HCT116 (cell line): Measurements from ENCODE around the gene IRS1. TPM values are rescaled to one million over a fixed set of nuclear protein-coding genes. Genes with fewer than 3 reads are reported as not detected.

ENCODE experiments used
- ATAC-seq: fragments of 200-7000 bp; cut with Tn5 transposase; 2 replicates; pipeline ENCODE4 v1.9.1; 2020; ENCODE audit warnings: mild to moderate bottlenecking, moderate library complexity
- BruUV-seq: library from RNA; stranded (reverse); fragments of 400-500 nt; replicated peaks from 2 replicates; lab custom pipeline; 2021; lab: Mats Ljungman, UMichigan
- CTCF ChIA-PET: fragments of 300-600 bp; sonication (Branson Sonifier 250); formaldehyde crosslinking; loops from one replicate; lab custom pipeline; 2021; ENCODE audit warnings: antibody characterized with exemption; lab: Charles Lee
- POLR2A ChIA-PET: fragments of 300-600, 350-600 bp; sonication (Branson Sonifier 250); formaldehyde crosslinking; loops from one replicate; lab custom pipeline; 2021; ENCODE audit warnings: antibody characterized with exemption; lab: Charles Lee
- RAD21 ChIA-PET, 2 experiments: fragments of 300-600 bp; sonication (Branson Sonifier 250); formaldehyde crosslinking; loops; one replicate each; lab custom pipeline; 2023; ENCODE audit warnings: low total read pairs in 2 of 2; ENCODE audit not compliant: uncharacterized antibody in 2 of 2, unreplicated experiment in 2 of 2, low non-redundant PET in 1 of 2; lab: Charles Lee
- DNase-seq: peaks from one replicate; pipeline ENCODE4 v3.0.0-alpha.2; 2010; ENCODE audit warnings: low read depth, low spot score
- H2AFZ ChIP-seq: fragments of 200-600 bp; shearing (Covaris generic), sonication (generic); 2 replicates; pipeline ENCODE4 v1.6.1; 2017; ENCODE audit warnings: low read depth, mixed run types, mixed read lengths, antibody characterized with exemption, low read length; ENCODE audit not compliant: poor library complexity, severe bottlenecking
- H3K27ac ChIP-seq: 2 replicates; pipeline ENCODE4 v1.5.1; 2012; ENCODE audit warnings: low read depth, low read length
- H3K27me3 ChIP-seq: fragments of 200-600 bp; sonication (generic); 2 replicates; pipeline ENCODE4 v1.6.1; 2016; ENCODE audit warnings: mixed run types, low read length, mixed read lengths; ENCODE audit not compliant: insufficient read depth
- H3K36me3 ChIP-seq, 2 experiments: fragments of 200-500 bp in 1 of 2; fragments of 200-600 bp in 1 of 2; sonication (Bioruptor generic) in 1 of 2; sonication (generic) in 1 of 2; 2 replicates each; pipeline versions ENCODE4 v1.5.1 to v1.6.1; 2014 to 2016; ENCODE audit warnings: low read length in 2 of 2, inconsistent platforms in 1 of 2, mixed read lengths in 1 of 2, mixed run types in 1 of 2; ENCODE audit not compliant: insufficient read depth in 2 of 2, control insufficient read depth in 1 of 2
- H3K4me1 ChIP-seq, 2 experiments: fragments of 200-600 bp in 1 of 2; sonication (generic) in 1 of 2; 2 replicates each; pipeline versions ENCODE4 v1.5.1 to v1.6.1; 2012 to 2017; ENCODE audit warnings: low read length in 2 of 2, inconsistent platforms in 1 of 2, mild to moderate bottlenecking in 1 of 2, mixed read lengths in 1 of 2, mixed run types in 1 of 2, moderate library complexity in 1 of 2; ENCODE audit not compliant: insufficient read depth in 2 of 2, control insufficient read depth in 1 of 2
- H3K4me2 ChIP-seq: fragments of 200-600 bp; sonication (generic); 2 replicates; pipeline ENCODE4 v1.6.1; 2017; ENCODE audit warnings: mixed run types, low read length, mixed read lengths
- H3K4me3 ChIP-seq, 2 experiments: fragments of 200-600 bp in 1 of 2; sonication (generic) in 1 of 2; replicated peaks in 1 of 2; 2 replicates each; pipeline ENCODE4 v1.5.1; 2011 to 2016; ENCODE audit warnings: low read length in 2 of 2, control low read depth in 1 of 2, low read depth in 1 of 2, mild to moderate bottlenecking in 1 of 2, mixed read lengths in 1 of 2, mixed run types in 1 of 2
- H3K79me2 ChIP-seq: fragments of 200-600 bp; sonication (generic); 2 replicates; pipeline ENCODE4 v1.6.1; 2017; ENCODE audit warnings: mild to moderate bottlenecking, mixed run types, low read length, moderate library complexity, mixed read lengths; ENCODE audit not compliant: insufficient read depth
- H3K9ac ChIP-seq: fragments of 200-600 bp; sonication (generic); 2 replicates; pipeline ENCODE4 v1.6.1; 2016; ENCODE audit warnings: low read length, mixed read lengths
- H3K9me2 ChIP-seq: fragments of 200-600 bp; sonication (generic), shearing (Covaris generic); 2 replicates; pipeline ENCODE4 v1.6.1; 2017; ENCODE audit warnings: mixed run types, mild to moderate bottlenecking, moderate library complexity; ENCODE audit not compliant: insufficient read depth
- H3K9me3 ChIP-seq, 2 experiments: fragments of 200-500 bp in 1 of 2; fragments of 200-600 bp in 1 of 2; sonication (Bioruptor generic) in 1 of 2; sonication (generic) in 1 of 2; 2 replicates each; pipeline ENCODE4 v1.6.1; 2014 to 2017; ENCODE audit warnings: low read length in 2 of 2, mixed read lengths in 2 of 2, inconsistent platforms in 1 of 2, low read depth in 1 of 2, mild to moderate bottlenecking in 1 of 2, mixed run types in 1 of 2, moderate library complexity in 1 of 2; ENCODE audit not compliant: control insufficient read depth in 1 of 2, insufficient read depth in 1 of 2
- H4K20me1 ChIP-seq: fragments of 200-600 bp; sonication (generic), shearing (Covaris generic); 2 replicates; pipeline ENCODE4 v1.6.1; 2017; ENCODE audit warnings: mixed run types, mild to moderate bottlenecking, moderate library complexity; ENCODE audit not compliant: insufficient read depth
- CBX3 ChIP-seq: IDR thresholded peaks from 2 replicates; pipeline ENCODE4 v1.6.1; 2012; ENCODE audit warnings: low read depth
- ELF1 ChIP-seq: IDR thresholded peaks from 2 replicates; pipeline ENCODE4 v1.6.1; 2012; ENCODE audit warnings: low read depth, borderline replicate concordance
- EZH2 ChIP-seq: fragments of 200-600 bp; sonication (generic); IDR thresholded peaks from 2 replicates; pipeline ENCODE4 v1.6.1; 2017; ENCODE audit warnings: antibody characterized with exemption, mixed run types
- EZH2phosphoT487 ChIP-seq: fragments of 200-600 bp; IDR thresholded peaks from 2 replicates; pipeline ENCODE4 v1.6.1; 2018; ENCODE audit warnings: antibody characterized with exemption, borderline replicate concordance
- FOSL1 ChIP-seq: IDR thresholded peaks from 2 replicates; pipeline ENCODE4 v1.6.1; 2012; ENCODE audit warnings: low read depth
- JUND ChIP-seq: IDR thresholded peaks from 2 replicates; pipeline ENCODE4 v1.6.1; 2012
- POLR2AphosphoS5 ChIP-seq: IDR thresholded peaks from 2 replicates; pipeline ENCODE4 v1.6.1; 2011; ENCODE audit warnings: mild to moderate bottlenecking, low read depth, low read length, moderate library complexity
- SIN3A ChIP-seq: IDR thresholded peaks from 2 replicates; pipeline ENCODE4 v1.6.1; 2012; ENCODE audit warnings: low read depth
- TCF7L2 ChIP-seq: IDR thresholded peaks from 2 replicates; pipeline ENCODE4 v1.7.0; 2011; ENCODE audit warnings: borderline replicate concordance, inconsistent platforms; ENCODE audit not compliant: insufficient read depth, insufficient read length; ENCODE audit errors: extremely low read depth
- YY1 ChIP-seq: IDR thresholded peaks from 2 replicates; pipeline ENCODE4 v1.6.1; 2011; ENCODE audit warnings: low read length, low read depth, moderate library complexity, mild to moderate bottlenecking; ENCODE audit not compliant: insufficient replicate concordance; ENCODE audit errors: extremely low read depth
- intact Hi-C: fragments of 100-400 bp; cut with micrococcal nuclease; formaldehyde crosslinking; loops from 2 replicates; pipeline ENCODE4 v1.10.0; 2022
- total RNA-seq: library from RNA; stranded (reverse); gene quantifications from one replicate; pipeline ENCODE4 v1.2.1, GENCODE V29; 2021; ENCODE audit not compliant: unreplicated experiment
- TF ChIP-seq, protein P1 (sequence below), 3 experiments: fragments of 200-600 bp in 1 of 3; sonication (generic) in 1 of 3; IDR thresholded peaks in 2 of 3; conservative IDR thresholded peaks in 1 of 3; 2 replicates each; pipeline ENCODE4 v1.5.1; 2012 to 2017; ENCODE audit warnings: low read depth in 2 of 3, low read length in 2 of 3, antibody characterized with exemption in 1 of 3, borderline replicate concordance in 1 of 3, control low read depth in 1 of 3, mild to moderate bottlenecking in 1 of 3, mixed read lengths in 1 of 3, mixed run types in 1 of 3, moderate library complexity in 1 of 3; ENCODE audit not compliant: insufficient read depth in 1 of 3
- TF ChIP-seq, protein P2 (sequence below): IDR thresholded peaks from 2 replicates; pipeline ENCODE4 v1.6.1; 2012
- TF ChIP-seq, protein P3 (sequence below): IDR thresholded peaks from 2 replicates; pipeline ENCODE4 v1.6.1; 2012

IRS1 gene
- total RNA-seq, 1 experiment from 2014 or later = 88.8 TPM

DNA sequence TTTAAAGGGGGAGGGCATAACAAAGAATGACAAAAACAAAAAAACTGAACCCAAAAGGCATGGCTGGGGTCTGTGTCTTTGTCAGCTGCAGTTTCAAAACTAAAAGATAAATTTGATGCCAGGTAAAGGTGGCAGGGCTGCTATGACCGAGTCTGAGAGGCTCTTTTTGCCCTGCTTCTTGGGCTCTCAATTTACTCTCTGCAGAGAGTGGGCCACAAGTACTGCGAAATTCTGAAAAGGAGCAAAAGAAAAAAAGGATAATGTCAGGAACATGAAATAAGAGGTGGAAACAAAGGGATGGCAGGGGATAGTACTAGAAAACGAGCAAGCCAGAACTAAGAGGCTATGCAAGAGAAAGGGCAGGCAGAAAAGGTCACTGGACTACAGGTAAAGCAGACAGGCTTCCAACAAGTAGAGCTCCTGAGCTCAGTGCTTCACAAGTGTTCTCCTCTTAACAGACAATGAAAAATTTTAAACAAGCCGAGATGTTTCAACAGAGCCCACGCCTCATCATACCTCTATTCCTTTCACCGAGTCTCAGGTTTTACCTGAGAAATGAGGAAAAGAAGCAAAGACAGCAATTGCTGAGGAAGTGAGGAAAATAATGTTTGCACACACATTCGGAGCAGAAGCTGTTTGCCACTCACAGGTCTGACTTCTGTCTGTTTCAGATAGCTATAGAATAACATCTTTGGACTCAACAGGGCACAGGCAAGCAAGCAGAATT lies 7.3 kb downstream of the IRS1 start:
- no peak for ATAC-seq
- BruUV-seq = no TSS peak
- Histone ChIP-seq H3K27me3 (no peaks in the 10 kb centered on the region), H3K4me1 (peaks cover 8 to 35% of the 10 kb centered on the region in 2 experiments; a peak in 3 of 4 replicates), H3K27ac (peak overlapping the region; percentile 37), H3K9ac (no peak overlapping the region), H3K9me2 (no peaks in the 10 kb centered on the region), H3K9me3 (peaks cover 0 to 9% of the 10 kb centered on the region in 2 experiments; a peak in 1 of 4 replicates), H3K79me2 (peaks cover 98% of the 10 kb centered on the region), H3K36me3 (peaks cover 14 to 72% of the 10 kb centered on the region in 2 experiments), H3K4me3 (no peak overlapping the region), H3K4me2 (no peak overlapping the region), H4K20me1 (no peaks in the 10 kb centered on the region), H2AFZ (no peak overlapping the region)
- no peak for DNase-seq
- POLR2A ChIA-PET = no interaction called here
- RAD21 ChIA-PET = no interaction called here
- CTCF ChIA-PET = no interaction called here
- peak; percentile 21; the same call in 1 of the 2 replicates for TF ChIP-seq POLR2AphosphoS5
- TF ChIP-seq JUND = no peak
- TF ChIP-seq, all 23 proteins: peak for 1
- intact Hi-C loops = no loop called here

DNA sequence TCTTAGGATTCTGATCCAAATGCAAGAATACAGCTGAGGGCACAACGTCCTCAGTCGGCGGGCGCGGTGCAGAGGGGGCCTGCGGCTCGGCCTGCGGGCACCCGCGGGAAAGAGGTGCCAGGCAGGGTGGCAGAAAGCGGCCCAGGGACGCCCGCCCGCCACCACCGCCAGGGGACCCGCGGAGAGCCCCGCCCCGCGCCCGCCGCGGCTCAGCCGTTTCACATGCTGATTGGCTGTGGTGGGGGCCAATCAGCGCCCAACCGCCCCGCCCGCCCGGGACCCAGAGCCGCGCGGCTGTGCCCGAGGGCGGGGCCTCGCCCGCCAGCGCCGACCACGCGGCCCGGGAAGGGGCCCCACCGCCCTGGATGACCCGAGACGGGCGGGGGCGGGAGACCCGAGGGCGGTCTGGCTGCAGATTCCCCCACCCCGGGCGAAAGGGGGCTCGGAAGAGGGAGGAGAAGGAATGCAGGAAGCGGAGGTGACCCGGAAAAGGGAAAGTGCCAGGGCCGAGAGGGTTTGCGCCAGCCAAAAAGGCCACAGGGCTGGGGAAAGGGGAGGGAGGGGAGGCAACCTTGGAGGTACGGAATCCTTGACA lies 8.0 kb downstream of the IRS1 start:
- Histone ChIP-seq H3K36me3 (peaks cover 14 to 64% of the 10 kb centered on the region in 2 experiments), H3K9me3 (peaks cover 0 to 2% of the 10 kb centered on the region in 2 experiments; a peak in 1 of 4 replicates), H3K4me2 (no peak overlapping the region), H3K27me3 (no peaks in the 10 kb centered on the region), H3K27ac (peak overlapping the region; percentile 37), H3K79me2 (peaks cover 98% of the 10 kb centered on the region), H2AFZ (no peak overlapping the region), H3K4me1 (peaks cover 8 to 28% of the 10 kb centered on the region in 2 experiments; a peak in 3 of 4 replicates), H3K4me3 (no peak overlapping the region), H4K20me1 (no peaks in the 10 kb centered on the region), H3K9me2 (no peaks in the 10 kb centered on the region), H3K9ac (no peak overlapping the region)
- intact Hi-C loops = no loop called here
- ChIA-PET POLR2A (no interaction called here), RAD21 (no interaction called here), CTCF (no interaction called here)
- BruUV-seq = no TSS peak
- DNase-seq = no peak
- ATAC-seq = no peak
- TF ChIP-seq, protein P1, sequence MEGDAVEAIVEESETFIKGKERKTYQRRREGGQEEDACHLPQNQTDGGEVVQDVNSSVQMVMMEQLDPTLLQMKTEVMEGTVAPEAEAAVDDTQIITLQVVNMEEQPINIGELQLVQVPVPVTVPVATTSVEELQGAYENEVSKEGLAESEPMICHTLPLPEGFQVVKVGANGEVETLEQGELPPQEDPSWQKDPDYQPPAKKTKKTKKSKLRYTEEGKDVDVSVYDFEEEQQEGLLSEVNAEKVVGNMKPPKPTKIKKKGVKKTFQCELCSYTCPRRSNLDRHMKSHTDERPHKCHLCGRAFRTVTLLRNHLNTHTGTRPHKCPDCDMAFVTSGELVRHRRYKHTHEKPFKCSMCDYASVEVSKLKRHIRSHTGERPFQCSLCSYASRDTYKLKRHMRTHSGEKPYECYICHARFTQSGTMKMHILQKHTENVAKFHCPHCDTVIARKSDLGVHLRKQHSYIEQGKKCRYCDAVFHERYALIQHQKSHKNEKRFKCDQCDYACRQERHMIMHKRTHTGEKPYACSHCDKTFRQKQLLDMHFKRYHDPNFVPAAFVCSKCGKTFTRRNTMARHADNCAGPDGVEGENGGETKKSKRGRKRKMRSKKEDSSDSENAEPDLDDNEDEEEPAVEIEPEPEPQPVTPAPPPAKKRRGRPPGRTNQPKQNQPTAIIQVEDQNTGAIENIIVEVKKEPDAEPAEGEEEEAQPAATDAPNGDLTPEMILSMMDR (IDR thresholded peaks at IDR 0.05 in 2 of 3, conservative IDR thresholded peaks at IDR 0.05 in 1 of 3; ENCODE audit: borderline replicate concordance in 1 of 3, insufficient read depth in 1 of 3, low read depth in 2 of 3, low read length in 2 of 3) = no peak
- TF ChIP-seq FOSL1 (no peak), EZH2phosphoT487 (no peak), SIN3A (no peak), EZH2 (no peak), CBX3 (no peak), YY1 (no peak), TCF7L2 (no peak), ELF1 (no peak)
- TF ChIP-seq, protein P2, sequence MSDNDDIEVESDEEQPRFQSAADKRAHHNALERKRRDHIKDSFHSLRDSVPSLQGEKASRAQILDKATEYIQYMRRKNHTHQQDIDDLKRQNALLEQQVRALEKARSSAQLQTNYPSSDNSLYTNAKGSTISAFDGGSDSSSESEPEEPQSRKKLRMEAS = no peak
- TF ChIP-seq, protein P3, sequence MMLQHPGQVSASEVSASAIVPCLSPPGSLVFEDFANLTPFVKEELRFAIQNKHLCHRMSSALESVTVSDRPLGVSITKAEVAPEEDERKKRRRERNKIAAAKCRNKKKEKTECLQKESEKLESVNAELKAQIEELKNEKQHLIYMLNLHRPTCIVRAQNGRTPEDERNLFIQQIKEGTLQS = no peak
